SU-DHL-6 (cell line): ENCODE measurements around the gene INKA2.

ENCODE experiments used
- EZH2phosphoT487 ChIP-seq: fragments of 200-600 bp; sonication (generic), shearing (Covaris generic); conservative IDR thresholded peaks from 2 replicates; pipeline ENCODE4 v1.6.1; 2018; ENCODE audit warnings: mild to moderate bottlenecking, antibody characterized with exemption, low read length, moderate library complexity, mixed read lengths
- TF ChIP-seq, protein P1 (sequence below): fragments of 200-600 bp; sonication (generic); IDR thresholded peaks from one replicate; pipeline ENCODE4 v1.5.1; 2017; ENCODE audit warnings: antibody characterized with exemption, mild to moderate bottlenecking, low read length, moderate library complexity; ENCODE audit not compliant: insufficient read depth, poor library complexity, severe bottlenecking

GRCh38 chr1:111719135-111719534, 20.1 kb downstream of the INKA2 start:
- TF ChIP-seq, protein P1, sequence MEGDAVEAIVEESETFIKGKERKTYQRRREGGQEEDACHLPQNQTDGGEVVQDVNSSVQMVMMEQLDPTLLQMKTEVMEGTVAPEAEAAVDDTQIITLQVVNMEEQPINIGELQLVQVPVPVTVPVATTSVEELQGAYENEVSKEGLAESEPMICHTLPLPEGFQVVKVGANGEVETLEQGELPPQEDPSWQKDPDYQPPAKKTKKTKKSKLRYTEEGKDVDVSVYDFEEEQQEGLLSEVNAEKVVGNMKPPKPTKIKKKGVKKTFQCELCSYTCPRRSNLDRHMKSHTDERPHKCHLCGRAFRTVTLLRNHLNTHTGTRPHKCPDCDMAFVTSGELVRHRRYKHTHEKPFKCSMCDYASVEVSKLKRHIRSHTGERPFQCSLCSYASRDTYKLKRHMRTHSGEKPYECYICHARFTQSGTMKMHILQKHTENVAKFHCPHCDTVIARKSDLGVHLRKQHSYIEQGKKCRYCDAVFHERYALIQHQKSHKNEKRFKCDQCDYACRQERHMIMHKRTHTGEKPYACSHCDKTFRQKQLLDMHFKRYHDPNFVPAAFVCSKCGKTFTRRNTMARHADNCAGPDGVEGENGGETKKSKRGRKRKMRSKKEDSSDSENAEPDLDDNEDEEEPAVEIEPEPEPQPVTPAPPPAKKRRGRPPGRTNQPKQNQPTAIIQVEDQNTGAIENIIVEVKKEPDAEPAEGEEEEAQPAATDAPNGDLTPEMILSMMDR, result no peak
- TF ChIP-seq EZH2phosphoT487, result no peak
